ENCODE data around the gene OSTN. TPM values are rescaled to one million over a fixed set of nuclear protein-coding genes. Genes with fewer than 3 reads are reported as not detected.

Gene OSTN
- total and polyA plus RNA-seq, 12 donors, result under 0.01 TPM; not detected in 11

GRCh38 chr3:191301017-191301416, 102.0 kb downstream of the OSTN start:
- 77 to 90% (median 83%) methylated on average over 1 of the region's 1 CpG for WGBS, 4 donors
- Histone ChIP-seq H3K27ac (no peak overlapping the region), H3K27me3 (no peaks in the 10 kb centered on the region), H3K4me3 (no peak overlapping the region), H3K9me3 (replicated peaks in 1 of 3) (no peaks in the 10 kb centered on the region), H3K4me1 (replicated peaks in 1 of 2) (no peaks in the 10 kb centered on the region), H3K36me3 (replicated peaks in 1 of 2) (no peaks in the 10 kb centered on the region)
- DNase-seq, result no peak
- TF ChIP-seq CTCF (IDR thresholded peaks at IDR 0.05) (no peak), POLR2A (IDR thresholded peaks at IDR 0.05) (no peak)
- intact Hi-C loops (cut with DNase I), result no loop called here

GRCh38 chr3:191301782-191302411, 102.9 kb downstream of the OSTN start:
- H3K4me3 ChIP-seq, result no peak overlapping the region
- intact Hi-C loops (cut with DNase I), result no loop called here
- H3K36me3 ChIP-seq (replicated peaks in 1 of 2), result no peaks in the 10 kb centered on the region
- no peaks in the 10 kb centered on the region for H3K9me3 ChIP-seq (replicated peaks in 1 of 3)
- H3K4me1 ChIP-seq (replicated peaks in 1 of 2), result no peaks in the 10 kb centered on the region
- no peak for DNase-seq
- WGBS, 4 donors, result 90 to 96% (median 92%) methylated on average over 5 of the region's 5 CpGs
- no peak overlapping the region for H3K27ac ChIP-seq
- no peak for TF ChIP-seq CTCF (IDR thresholded peaks at IDR 0.05)
- no peak for TF ChIP-seq POLR2A (IDR thresholded peaks at IDR 0.05)
- no peaks in the 10 kb centered on the region for H3K27me3 ChIP-seq

GRCh38 chr3:191302451-191302850, 103.4 kb downstream of the OSTN start:
- Histone ChIP-seq H3K9me3 (replicated peaks in 1 of 3) (no peaks in the 10 kb centered on the region), H3K27ac (no peak overlapping the region), H3K4me3 (no peak overlapping the region), H3K4me1 (replicated peaks in 1 of 2) (no peaks in the 10 kb centered on the region), H3K36me3 (replicated peaks in 1 of 2) (no peaks in the 10 kb centered on the region), H3K27me3 (no peaks in the 10 kb centered on the region)
- TF ChIP-seq POLR2A (IDR thresholded peaks at IDR 0.05) (no peak), CTCF (IDR thresholded peaks at IDR 0.05) (no peak)
- WGBS, 4 donors, result 76 to 84% (median 81%) methylated on average over 2 of the region's 2 CpGs
- no peak for DNase-seq
- intact Hi-C loops (cut with DNase I), result no loop called here

- no peaks in the 10 kb centered on the region for H3K36me3 ChIP-seq (replicated peaks in 1 of 2)
- no peaks in the 10 kb centered on the region for H3K9me3 ChIP-seq (replicated peaks in 1 of 3)
- TF ChIP-seq POLR2A (IDR thresholded peaks at IDR 0.05), result no peak
- TF ChIP-seq CTCF (IDR thresholded peaks at IDR 0.05), result no peak
- DNase-seq, result no peak
- intact Hi-C loops (cut with DNase I), result no loop called here
- H3K27me3 ChIP-seq, result no peaks in the 10 kb centered on the region
- H3K27ac ChIP-seq, result no peak overlapping the region
- no peak overlapping the region for H3K4me3 ChIP-seq
- no peaks in the 10 kb centered on the region for H3K4me1 ChIP-seq (replicated peaks in 1 of 2)
- 80 to 89% (median 85%) methylated on average over 3 of the region's 3 CpGs for WGBS, 4 donors
These were observed 104.6 kb downstream of the OSTN start for GRCh38 chr3:191303596-191303995.
